Spinal cord (tissue), 10 donors: ENCODE data around the gene WDR27. TPM values are rescaled to one million over a fixed set of nuclear protein-coding genes. Genes with fewer than 3 reads are reported as not detected.
"Not testable (repeated sequence)": the region's sequence is repeated elsewhere in the genome, so short reads cannot be mapped to it uniquely, and the experiment has no call there.

Experiments
- DNase-seq, 6 donors: peaks; one replicate each; pipeline versions ENCODE4 v3.0.0 to v3.0.0-alpha.2; 2013 to 2015; ENCODE audit warnings: low spot score in 6 of 6, low read depth in 4 of 6
- H3K27ac ChIP-seq: one replicate; pipeline ENCODE4 v1.5.1; 2013; ENCODE audit warnings: low read depth, low read length, control low read depth
- H3K27me3 ChIP-seq: one replicate; pipeline ENCODE4 v1.6.1; 2013; ENCODE audit warnings: low read length; ENCODE audit not compliant: control insufficient read depth, insufficient read depth
- H3K36me3 ChIP-seq: one replicate; pipeline ENCODE4 v1.6.1; 2013; ENCODE audit warnings: low read length; ENCODE audit not compliant: control insufficient read depth, insufficient read depth
- H3K4me1 ChIP-seq: one replicate; pipeline ENCODE4 v1.6.1; 2013; ENCODE audit warnings: low read length; ENCODE audit not compliant: control insufficient read depth, insufficient read depth
- H3K4me3 ChIP-seq: one replicate; pipeline ENCODE4 v1.5.1; 2013; ENCODE audit warnings: low read depth, low read length, control low read depth
- H3K9me3 ChIP-seq: one replicate; pipeline ENCODE4 v1.6.1; 2013; ENCODE audit warnings: low read length; ENCODE audit not compliant: control insufficient read depth, insufficient read depth
- WGBS: methylation state at CpG from one replicate; pipeline ENCODE4 v1.1.5; 2013; ENCODE audit warnings: missing lambda C conversion rate; ENCODE audit not compliant: insufficient coverage; 5-methylcytosine and 5-hydroxymethylcytosine counted together
- polyA plus RNA-seq, 2 donors: library from polyadenylated mRNA; unstranded; fragments of 120-200 nt; gene quantifications; one replicate each; pipeline ENCODE4 v1.2.1, GENCODE V29; 2013; ENCODE audit not compliant: insufficient read length in 2 of 2
- total RNA-seq, 2 donors: library from RNA; depleted of rRNA in 1 of 2; stranded (reverse); fragments of 120-200 nt in 1 of 2; fragments of >200 nt in 1 of 2; gene quantifications; one replicate each; pipeline versions ENCODE4 v1.2.3 to v1.2.4, GENCODE V29; 2013 to 2014
- donor health status: healthy.

WDR27 gene
- total and polyA plus RNA-seq, 4 donors, result 29.5 to 69.3 (median 49.1) TPM

- 95% methylated on average over 16 of the region's 22 CpGs for WGBS
- Histone ChIP-seq H3K4me3 (no peak overlapping the region), H3K36me3 (peaks cover 33% of the 10 kb centered on the region), H3K27me3 (no peaks in the 10 kb centered on the region), H3K4me1 (no peaks in the 10 kb centered on the region), H3K27ac (no peak overlapping the region), H3K9me3 (no peaks in the 10 kb centered on the region)
- DNase-seq, result no peak
These were observed 77.9 kb downstream of the WDR27 start for GRCh38 chr6:169623975-169624374.

GRCh38 chr6:169623343-169623742, 78.5 kb downstream of the WDR27 start:
- Histone ChIP-seq H3K4me1 (no peaks in the 10 kb centered on the region), H3K9me3 (no peaks in the 10 kb centered on the region), H3K4me3 (no peak overlapping the region), H3K27ac (no peak overlapping the region), H3K36me3 (peaks cover 33% of the 10 kb centered on the region), H3K27me3 (no peaks in the 10 kb centered on the region)
- no peak for DNase-seq
- 93% methylated on average over 6 of the region's 7 CpGs for WGBS

- Histone ChIP-seq H3K9me3 (no peaks in the 10 kb centered on the region), H3K4me3 (no peak overlapping the region), H3K27ac (no peak overlapping the region), H3K27me3 (no peaks in the 10 kb centered on the region), H3K4me1 (no peaks in the 10 kb centered on the region), H3K36me3 (peaks cover 32% of the 10 kb centered on the region)
- WGBS, result 100% methylated on average over 4 of the region's 6 CpGs
- DNase-seq, result no peak
These were observed 79.2 kb downstream of the WDR27 start for GRCh38 chr6:169622618-169623017.

GRCh38 chr6:169621311-169621710, 80.5 kb downstream of the WDR27 start:
- no peak overlapping the region for H3K27ac ChIP-seq
- 88% methylated on average over 13 of the region's 13 CpGs for WGBS
- no peak for DNase-seq

GRCh38 chr6:169620171-169621130, 81.4 kb downstream of the WDR27 start:
- H3K9me3 ChIP-seq, result no peaks in the 10 kb centered on the region
- no peak overlapping the region for H3K27ac ChIP-seq
- H3K4me1 ChIP-seq, result no peaks in the 10 kb centered on the region
- peaks cover 15% of the 10 kb centered on the region for H3K36me3 ChIP-seq
- WGBS, result 96% methylated on average over 3 of the region's 10 CpGs
- no peak for DNase-seq
- no peaks in the 10 kb centered on the region for H3K27me3 ChIP-seq
- no peak overlapping the region for H3K4me3 ChIP-seq

More at GRCh38 chr6:169621311-169621710, 80.5 kb downstream of the WDR27 start:
- no peaks in the 10 kb centered on the region for H3K9me3 ChIP-seq
- H3K4me3 ChIP-seq, result no peak overlapping the region
- peaks cover 22% of the 10 kb centered on the region for H3K36me3 ChIP-seq
- no peaks in the 10 kb centered on the region for H3K4me1 ChIP-seq
- H3K27me3 ChIP-seq, result no peaks in the 10 kb centered on the region

GRCh38 chr6:169619650-169620049, 82.2 kb downstream of the WDR27 start:
- Histone ChIP-seq H3K36me3 (peaks cover 9% of the 10 kb centered on the region), H3K9me3 (no peaks in the 10 kb centered on the region), H3K4me3 (no peak overlapping the region), H3K27ac (no peak overlapping the region), H3K4me1 (no peaks in the 10 kb centered on the region), H3K27me3 (no peaks in the 10 kb centered on the region)
- no CpG with 5 or more reads among the region's 1 CpG for WGBS
- no peak for DNase-seq

GRCh38 chr6:169618526-169619490, 83.0 kb downstream of the WDR27 start:
- no peaks in the 10 kb centered on the region for H3K4me1 ChIP-seq
- H3K9me3 ChIP-seq, result no peaks in the 10 kb centered on the region
- peaks cover 1% of the 10 kb centered on the region for H3K36me3 ChIP-seq
- 60% methylated on average over 6 of the region's 7 CpGs for WGBS
- H3K27me3 ChIP-seq, result no peaks in the 10 kb centered on the region
- no peak overlapping the region for H3K4me3 ChIP-seq
- no peak overlapping the region for H3K27ac ChIP-seq
- DNase-seq, result no peak

GRCh38 chr6:169617562-169617961, 84.3 kb downstream of the WDR27 start:
- 100% methylated on average over 2 of the region's 7 CpGs for WGBS
- no peak overlapping the region for H3K27ac ChIP-seq
- no peaks in the 10 kb centered on the region for H3K27me3 ChIP-seq
- no peaks in the 10 kb centered on the region for H3K4me1 ChIP-seq
- H3K36me3 ChIP-seq, result no peaks in the 10 kb centered on the region
- no peak overlapping the region for H3K4me3 ChIP-seq
- no peaks in the 10 kb centered on the region for H3K9me3 ChIP-seq
- no peak for DNase-seq

- not testable (repeated sequence) for H3K36me3 ChIP-seq, DNase-seq, H3K4me1 ChIP-seq, H3K27me3 ChIP-seq, H3K4me3 ChIP-seq, H3K27ac ChIP-seq, H3K9me3 ChIP-seq
- WGBS, result 100% methylated on average over 1 of the region's 2 CpGs
These were observed 93.2 kb downstream of the WDR27 start for GRCh38 chr6:169608609-169609008.
